Fibroblast of pulmonary artery (primary cell): ENCODE results near the gene PHF3.

Experiments
- DNase-seq: peaks from one replicate; pipeline ENCODE4 v3.0.0-alpha.2; 2010; ENCODE audit warnings: low read depth
- H3K4me3 ChIP-seq: replicated peaks from 2 replicates; pipeline ENCODE4 v1.5.1; 2011; ENCODE audit warnings: low read depth, mild to moderate bottlenecking, control low read depth, low read length, moderate library complexity
- TF ChIP-seq, protein P1 (sequence below): IDR thresholded peaks from 2 replicates; pipeline ENCODE4 v1.5.1; 2011; ENCODE audit warnings: mild to moderate bottlenecking, control low read depth, low read length, inconsistent platforms; ENCODE audit errors: missing control alignments

The PHF3 gene

DNA sequence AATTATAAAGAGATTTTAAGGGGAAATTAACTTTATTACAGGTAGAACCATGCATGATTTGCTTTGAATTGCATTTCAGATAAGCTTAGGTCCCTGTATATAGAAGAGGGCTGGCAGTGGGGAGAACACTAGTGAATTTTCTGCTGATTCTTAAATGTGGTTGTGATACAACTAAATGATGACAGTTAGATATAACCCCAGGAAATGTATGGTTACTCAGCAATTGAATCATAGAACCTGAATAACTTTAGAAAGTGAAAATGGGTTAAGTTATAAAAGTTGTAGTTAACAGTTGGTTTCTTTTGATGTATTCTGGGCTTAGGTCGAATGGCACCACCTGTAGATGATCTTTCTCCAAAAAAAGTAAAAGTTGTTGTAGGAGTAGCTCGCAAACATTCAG is 70.1 kb downstream of the PHF3 start:
- H3K4me3 ChIP-seq, result no peak overlapping the region
- TF ChIP-seq, protein P1, sequence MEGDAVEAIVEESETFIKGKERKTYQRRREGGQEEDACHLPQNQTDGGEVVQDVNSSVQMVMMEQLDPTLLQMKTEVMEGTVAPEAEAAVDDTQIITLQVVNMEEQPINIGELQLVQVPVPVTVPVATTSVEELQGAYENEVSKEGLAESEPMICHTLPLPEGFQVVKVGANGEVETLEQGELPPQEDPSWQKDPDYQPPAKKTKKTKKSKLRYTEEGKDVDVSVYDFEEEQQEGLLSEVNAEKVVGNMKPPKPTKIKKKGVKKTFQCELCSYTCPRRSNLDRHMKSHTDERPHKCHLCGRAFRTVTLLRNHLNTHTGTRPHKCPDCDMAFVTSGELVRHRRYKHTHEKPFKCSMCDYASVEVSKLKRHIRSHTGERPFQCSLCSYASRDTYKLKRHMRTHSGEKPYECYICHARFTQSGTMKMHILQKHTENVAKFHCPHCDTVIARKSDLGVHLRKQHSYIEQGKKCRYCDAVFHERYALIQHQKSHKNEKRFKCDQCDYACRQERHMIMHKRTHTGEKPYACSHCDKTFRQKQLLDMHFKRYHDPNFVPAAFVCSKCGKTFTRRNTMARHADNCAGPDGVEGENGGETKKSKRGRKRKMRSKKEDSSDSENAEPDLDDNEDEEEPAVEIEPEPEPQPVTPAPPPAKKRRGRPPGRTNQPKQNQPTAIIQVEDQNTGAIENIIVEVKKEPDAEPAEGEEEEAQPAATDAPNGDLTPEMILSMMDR, result no peak
- DNase-seq, result no peak

DNA sequence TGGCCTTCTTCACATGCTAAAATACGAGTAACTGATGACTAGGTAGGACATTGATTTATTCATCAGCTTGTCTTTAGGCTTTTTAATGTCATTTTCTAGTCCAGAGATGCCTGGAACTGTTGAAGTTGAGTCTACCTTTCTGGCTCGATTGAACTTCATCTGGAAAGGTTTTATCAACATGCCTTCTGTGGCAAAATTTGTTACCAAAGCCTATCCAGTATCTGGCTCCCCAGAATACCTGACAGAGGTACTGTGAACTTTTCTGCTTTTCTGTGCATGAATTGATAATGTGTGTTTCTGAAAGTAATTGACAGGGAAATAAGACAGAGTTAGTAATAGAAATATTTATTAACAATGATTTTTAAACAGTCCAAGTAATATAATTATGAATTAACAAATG is 71.0 kb downstream of the PHF3 start:
- TF ChIP-seq, protein P1, result no peak
- no peak for DNase-seq
- no peak overlapping the region for H3K4me3 ChIP-seq

DNA sequence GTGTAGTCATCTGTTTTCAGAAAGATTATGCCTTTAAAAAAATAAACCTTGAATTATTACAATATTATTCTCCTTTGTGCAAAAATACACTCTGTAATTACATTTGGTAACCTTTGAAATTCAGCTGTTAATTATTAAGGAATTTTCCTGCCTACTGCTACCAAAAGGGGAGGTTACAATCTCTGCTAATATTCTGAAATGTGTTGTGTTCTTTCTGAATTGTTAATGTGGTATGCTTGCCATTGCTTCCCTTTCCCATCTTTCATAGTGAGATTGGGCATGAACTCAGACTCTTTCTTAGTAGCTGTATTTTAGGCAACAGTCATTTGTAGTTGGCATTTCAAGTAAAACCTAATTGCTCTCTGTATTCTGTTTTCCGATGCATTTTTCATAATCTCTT is 73.0 kb downstream of the PHF3 start:
- TF ChIP-seq, protein P1, result no peak
- no peak overlapping the region for H3K4me3 ChIP-seq
- no peak for DNase-seq

DNA sequence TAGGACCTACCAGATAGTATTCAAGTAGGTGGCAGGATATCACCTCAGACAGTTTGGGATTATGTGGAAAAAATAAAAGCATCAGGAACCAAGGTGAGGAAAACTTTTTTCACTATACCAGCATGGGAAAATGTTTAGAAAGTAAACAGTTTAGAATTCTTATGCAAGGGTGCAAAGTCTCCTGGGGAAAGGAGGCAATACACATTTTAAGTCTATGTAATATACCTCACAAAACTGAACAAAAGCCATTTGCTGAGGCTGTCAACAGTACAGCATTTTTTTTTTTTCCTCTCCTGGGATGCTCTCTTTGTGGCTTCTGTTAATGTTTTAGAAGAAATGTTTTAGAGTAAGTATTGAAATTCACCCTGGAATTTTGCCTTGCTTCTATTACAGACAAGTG is 73.5 kb downstream of the PHF3 start:
- no peak for DNase-seq
- H3K4me3 ChIP-seq, result no peak overlapping the region
- TF ChIP-seq, protein P1, result no peak

DNA sequence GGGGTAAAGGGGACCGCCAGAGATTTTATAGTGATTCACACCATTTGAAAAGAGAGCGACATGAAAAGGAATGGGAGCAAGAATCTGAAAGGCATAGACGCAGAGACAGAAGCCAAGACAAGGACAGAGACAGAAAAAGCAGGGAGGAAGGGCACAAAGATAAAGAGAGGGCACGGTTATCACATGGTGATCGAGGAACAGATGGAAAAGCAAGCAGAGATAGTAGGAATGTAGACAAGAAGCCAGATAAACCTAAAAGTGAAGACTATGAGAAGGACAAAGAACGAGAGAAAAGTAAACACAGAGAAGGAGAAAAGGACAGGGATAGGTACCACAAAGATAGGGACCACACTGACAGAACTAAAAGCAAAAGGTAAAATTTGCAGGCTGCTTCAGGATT is 77.7 kb downstream of the PHF3 start:
- H3K4me3 ChIP-seq, result no peak overlapping the region
- TF ChIP-seq, protein P1, result no peak
- DNase-seq, result no peak

DNA sequence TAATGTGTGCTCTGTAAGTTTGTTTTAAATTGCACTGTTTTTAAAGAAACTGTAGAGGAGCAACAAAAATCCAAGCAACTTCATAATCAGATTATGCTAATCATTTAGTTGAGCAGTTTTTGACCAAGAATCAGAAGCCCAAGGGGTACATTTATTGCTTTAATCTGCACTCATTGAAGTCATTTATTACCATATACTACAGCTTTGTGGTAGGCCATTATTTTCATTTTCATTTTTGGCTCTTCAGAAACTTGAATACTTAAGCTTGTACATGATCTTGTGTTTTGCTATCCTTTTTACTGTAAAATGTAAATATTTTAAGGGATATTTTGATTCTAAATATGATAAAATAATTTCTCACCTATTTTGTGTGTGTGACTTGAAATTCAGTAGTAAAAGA is 78.5 kb downstream of the PHF3 start:
- no peak for DNase-seq
- H3K4me3 ChIP-seq, result no peak overlapping the region
- TF ChIP-seq, protein P1, result no peak

DNA sequence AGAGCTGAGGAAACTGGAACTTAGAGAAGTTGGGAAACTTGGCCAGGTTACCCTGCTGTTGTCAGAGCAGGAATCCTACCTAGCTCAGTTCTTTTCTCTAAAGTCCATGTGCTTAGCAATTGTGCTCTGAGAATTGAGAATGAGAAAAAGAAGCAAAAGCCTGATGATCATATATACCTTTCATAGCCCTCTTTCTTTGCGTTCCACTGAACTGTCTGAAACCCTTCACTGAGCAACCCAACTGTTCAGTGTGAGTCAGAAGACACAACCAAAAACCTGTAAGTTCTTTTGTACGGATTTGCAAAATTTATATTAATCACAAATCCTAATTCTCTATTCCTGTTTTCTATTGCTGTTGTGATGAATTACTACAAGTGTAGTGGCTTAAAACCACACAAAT is 80.6 kb downstream of the PHF3 start:
- TF ChIP-seq, protein P1, result no peak
- H3K4me3 ChIP-seq, result no peak overlapping the region
- no peak for DNase-seq
